ENCODE data around the gene PACRG.

GRCh38 chr6:163023700-163024099, 295.9 kb downstream of the PACRG start:
- no peak for TF ChIP-seq EZH2 (IDR thresholded peaks at IDR 0.05; ENCODE audit: insufficient read depth, poor library complexity, severe bottlenecking)
- TF ChIP-seq EZH2phosphoT487 (IDR thresholded peaks at IDR 0.05; ENCODE audit: insufficient read depth, low read depth) = no peak
